HepG2 (cell line): Measurements from ENCODE around the gene POLN. TPM values are rescaled to one million over a fixed set of nuclear protein-coding genes. Genes with fewer than 3 reads are reported as not detected.

Experiments
- BORCS8-MEF2B ChIP-seq: sonication (generic); formaldehyde crosslinking; IDR thresholded peaks from 2 replicates; pipeline ENCODE4 v1.8.0; 2022; ENCODE audit warnings: mild to moderate bottlenecking, missing genetic modification reagents
- CHCHD3 ChIP-seq: sonication (generic); formaldehyde crosslinking; IDR thresholded peaks from 2 replicates; pipeline ENCODE4 v1.8.0; 2022; ENCODE audit warnings: mild to moderate bottlenecking, missing genetic modification reagents, moderate library complexity
- GPN1 ChIP-seq: sonication (generic); formaldehyde crosslinking; IDR thresholded peaks from 2 replicates; pipeline ENCODE4 v1.5.1; 2020; ENCODE audit warnings: missing genetic modification reagents, borderline replicate concordance
- GTF2F1 ChIP-seq: fragments of 150-350 bp; IDR thresholded peaks from 2 replicates; pipeline ENCODE4 v1.6.1; 2014; ENCODE audit warnings: low read length
- KLF6 ChIP-seq: IDR thresholded peaks from 2 replicates; pipeline ENCODE4 v1.8.0; 2016; ENCODE audit warnings: missing biosample characterization, missing genetic modification reagents
- POLR2AphosphoS5 ChIP-seq: IDR thresholded peaks from 2 replicates; pipeline ENCODE4 v1.6.1; 2012; ENCODE audit warnings: low read depth, low read length
- SOX6 ChIP-seq, 2 experiments: fragments of 450-650 bp in 1 of 2; sonication (generic) in 1 of 2; formaldehyde crosslinking in 1 of 2; IDR thresholded peaks; 2 replicates each; pipeline versions ENCODE4 v1.4.0 to v1.6.1; 2017 to 2020; ENCODE audit warnings: antibody characterized with exemption in 1 of 2, mild to moderate bottlenecking in 1 of 2, missing genetic modification reagents in 1 of 2
- SRF ChIP-seq: IDR thresholded peaks from 2 replicates; pipeline ENCODE4 v1.6.1; 2011; ENCODE audit warnings: mild to moderate bottlenecking, low read depth, low read length, moderate library complexity
- ZEB1 ChIP-seq: IDR thresholded peaks from 2 replicates; pipeline ENCODE4 v1.6.1; 2012; ENCODE audit warnings: mild to moderate bottlenecking, low read depth, inconsistent platforms; ENCODE audit not compliant: insufficient replicate concordance
- ZNF296 ChIP-seq: sonication (generic); formaldehyde crosslinking; conservative IDR thresholded peaks from 2 replicates; pipeline ENCODE4 v1.5.0; 2020; ENCODE audit warnings: mild to moderate bottlenecking, missing genetic modification reagents
- ZNF556 ChIP-seq: sonication (generic); formaldehyde crosslinking; IDR thresholded peaks from 2 replicates; pipeline ENCODE4 v1.4.0; 2020; ENCODE audit warnings: mild to moderate bottlenecking, missing genetic modification reagents, borderline replicate concordance
- ZNF792 ChIP-seq: IDR thresholded peaks from 2 replicates; pipeline ENCODE4 v1.6.1; 2016
- ZSCAN12 ChIP-seq: sonication (generic); formaldehyde crosslinking; IDR thresholded peaks from 2 replicates; pipeline ENCODE4 v1.9.0; 2021; ENCODE audit warnings: mild to moderate bottlenecking, missing genetic modification reagents
- ZSCAN30 ChIP-seq: sonication (generic); formaldehyde crosslinking; IDR thresholded peaks from 2 replicates; pipeline ENCODE4 v1.5.0; 2020; ENCODE audit warnings: mild to moderate bottlenecking, missing genetic modification reagents
- polyA plus RNA-seq, 8 experiments: library from polyadenylated mRNA; depleted of rRNA in 3 of 8; stranded (reverse) in 7 of 8; unstranded in 1 of 8; fragments of >200 nt; fragmentation: Illumina TruSeq in 4 of 8; extraction: Trizol in 4 of 8; gene quantifications; 2 replicates each; pipeline versions ENCODE4 v1.2.1 to v1.2.3, GENCODE V29; 2011 to 2016; ENCODE audit warnings: low read depth in 4 of 8, missing spikeins in 1 of 8, mixed read lengths in 1 of 8; ENCODE audit not compliant: insufficient read depth in 1 of 8
- total RNA-seq, 5 experiments: library from RNA; depleted of rRNA; stranded (reverse); fragments of >200 nt; fragmentation: Illumina TruSeq; extraction: Trizol; gene quantifications; 2 replicates each; pipeline ENCODE4 v1.2.3, GENCODE V29; 2016; ENCODE audit warnings: low read depth in 1 of 5
- TF ChIP-seq, protein P1 (sequence below): sonication (generic); formaldehyde crosslinking; IDR thresholded peaks from 2 replicates; pipeline ENCODE4 v1.4.0; 2020; ENCODE audit warnings: missing genetic modification reagents
- TF ChIP-seq, protein P2 (sequence below): IDR thresholded peaks from 2 replicates; pipeline ENCODE4 v1.6.1; 2016; ENCODE audit warnings: mild to moderate bottlenecking, missing biosample characterization, missing genetic modification reagents
- TF ChIP-seq, protein P3 (sequence below): sonication (generic); formaldehyde crosslinking; IDR thresholded peaks from 2 replicates; pipeline ENCODE4 v1.5.0; 2020; ENCODE audit warnings: missing genetic modification reagents
- TF ChIP-seq, protein P4 (sequence below): sonication (generic); formaldehyde crosslinking; IDR thresholded peaks from 2 replicates; pipeline ENCODE4 v1.4.0; 2020; ENCODE audit warnings: missing genetic modification reagents
- TF ChIP-seq, protein P5 (sequence below): sonication (generic); formaldehyde crosslinking; conservative IDR thresholded peaks from 2 replicates; pipeline ENCODE4 v1.4.0; 2020; ENCODE audit warnings: missing genetic modification reagents

The POLN gene
- total and polyA plus RNA-seq, 2 of the 13 experiments (the other 11 are each of a cell fraction or from before 2014, with no cell fraction given), result 0.93 to 1.5 TPM

DNA sequence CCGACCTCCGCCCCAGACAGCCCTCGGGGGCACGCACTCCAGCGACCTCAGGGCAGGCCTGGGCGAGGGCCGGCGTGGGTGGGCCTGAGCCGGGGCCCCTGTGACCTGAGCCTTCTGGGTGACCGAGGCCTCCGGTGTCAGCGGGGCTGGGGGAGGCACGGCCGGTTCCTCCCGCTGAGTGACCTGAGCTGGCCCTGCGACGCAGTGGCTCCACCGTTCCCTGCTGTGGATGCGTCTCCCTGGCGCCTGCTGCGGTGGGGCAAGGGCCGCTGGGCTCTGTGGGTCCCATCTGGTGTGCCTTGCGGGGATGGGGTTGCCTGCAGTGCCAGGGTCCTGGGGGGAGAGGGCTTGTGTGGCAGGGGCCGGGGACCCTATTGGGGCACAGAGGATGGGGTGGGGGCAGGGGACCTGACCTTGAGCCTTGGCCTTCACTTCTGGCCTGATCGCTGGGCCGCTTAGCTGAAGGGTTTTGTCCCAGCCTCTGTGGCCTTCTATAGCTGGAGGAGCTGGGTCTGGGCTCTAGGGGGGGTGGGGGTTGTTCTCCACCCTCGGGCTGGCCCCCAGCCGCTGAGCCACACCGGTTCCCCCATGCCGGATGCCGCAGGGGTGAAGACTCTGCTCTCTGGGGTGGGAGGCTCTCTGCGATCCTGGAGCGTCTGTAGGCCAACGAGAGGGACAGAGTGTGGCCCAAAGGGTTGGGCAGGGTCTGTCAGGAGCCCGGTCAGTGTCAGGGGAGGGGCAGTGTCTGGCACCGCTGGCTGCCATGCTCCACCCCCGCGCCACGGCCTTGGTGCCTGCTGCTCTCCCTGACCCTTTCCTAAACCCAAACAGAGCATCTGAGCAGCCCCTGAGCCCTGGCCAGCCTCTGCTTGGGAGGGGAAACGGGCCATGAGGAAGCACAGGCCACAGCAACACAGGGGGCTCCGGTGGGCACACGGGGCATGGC lies 180.5 kb downstream of the POLN start (continued):
- TF ChIP-seq, protein P1, sequence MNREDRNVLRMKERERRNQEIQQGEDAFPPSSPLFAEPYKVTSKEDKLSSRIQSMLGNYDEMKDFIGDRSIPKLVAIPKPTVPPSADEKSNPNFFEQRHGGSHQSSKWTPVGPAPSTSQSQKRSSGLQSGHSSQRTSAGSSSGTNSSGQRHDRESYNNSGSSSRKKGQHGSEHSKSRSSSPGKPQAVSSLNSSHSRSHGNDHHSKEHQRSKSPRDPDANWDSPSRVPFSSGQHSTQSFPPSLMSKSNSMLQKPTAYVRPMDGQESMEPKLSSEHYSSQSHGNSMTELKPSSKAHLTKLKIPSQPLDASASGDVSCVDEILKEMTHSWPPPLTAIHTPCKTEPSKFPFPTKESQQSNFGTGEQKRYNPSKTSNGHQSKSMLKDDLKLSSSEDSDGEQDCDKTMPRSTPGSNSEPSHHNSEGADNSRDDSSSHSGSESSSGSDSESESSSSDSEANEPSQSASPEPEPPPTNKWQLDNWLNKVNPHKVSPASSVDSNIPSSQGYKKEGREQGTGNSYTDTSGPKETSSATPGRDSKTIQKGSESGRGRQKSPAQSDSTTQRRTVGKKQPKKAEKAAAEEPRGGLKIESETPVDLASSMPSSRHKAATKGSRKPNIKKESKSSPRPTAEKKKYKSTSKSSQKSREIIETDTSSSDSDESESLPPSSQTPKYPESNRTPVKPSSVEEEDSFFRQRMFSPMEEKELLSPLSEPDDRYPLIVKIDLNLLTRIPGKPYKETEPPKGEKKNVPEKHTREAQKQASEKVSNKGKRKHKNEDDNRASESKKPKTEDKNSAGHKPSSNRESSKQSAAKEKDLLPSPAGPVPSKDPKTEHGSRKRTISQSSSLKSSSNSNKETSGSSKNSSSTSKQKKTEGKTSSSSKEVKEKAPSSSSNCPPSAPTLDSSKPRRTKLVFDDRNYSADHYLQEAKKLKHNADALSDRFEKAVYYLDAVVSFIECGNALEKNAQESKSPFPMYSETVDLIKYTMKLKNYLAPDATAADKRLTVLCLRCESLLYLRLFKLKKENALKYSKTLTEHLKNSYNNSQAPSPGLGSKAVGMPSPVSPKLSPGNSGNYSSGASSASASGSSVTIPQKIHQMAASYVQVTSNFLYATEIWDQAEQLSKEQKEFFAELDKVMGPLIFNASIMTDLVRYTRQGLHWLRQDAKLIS (CRISPR knock-in tag), result no peak
- TF ChIP-seq ZSCAN30 (CRISPR knock-in tag) (no peak), POLR2AphosphoS5 (no peak), ZNF556 (CRISPR knock-in tag) (no peak), GPN1 (no peak), ZEB1 (no peak), SRF (no peak), GTF2F1 (no peak), CHCHD3 (CRISPR knock-in tag) (no peak), ZNF792 (CRISPR knock-in tag) (no peak), SOX6 (IDR thresholded peaks at IDR 0.05) (no peak), SOX6 (CRISPR knock-in tag; IDR thresholded peaks at IDR 0.05) (0 out of 2 replicates have a peak, but pooled peaks have one; percentile 17), ZSCAN12 (CRISPR knock-in tag) (no peak), KLF6 (no peak), BORCS8-MEF2B (CRISPR knock-in tag) (0 out of 2 replicates have a peak, but pooled peaks have one; percentile 21), ZNF296 (CRISPR knock-in tag) (peak; percentile 64; the same call in 1 of the 2 replicates)
- TF ChIP-seq, protein P2, sequence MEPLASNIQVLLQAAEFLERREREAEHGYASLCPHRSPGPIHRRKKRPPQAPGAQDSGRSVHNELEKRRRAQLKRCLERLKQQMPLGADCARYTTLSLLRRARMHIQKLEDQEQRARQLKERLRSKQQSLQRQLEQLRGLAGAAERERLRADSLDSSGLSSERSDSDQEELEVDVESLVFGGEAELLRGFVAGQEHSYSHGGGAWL (CRISPR knock-in tag), result no peak
- TF ChIP-seq, protein P3, sequence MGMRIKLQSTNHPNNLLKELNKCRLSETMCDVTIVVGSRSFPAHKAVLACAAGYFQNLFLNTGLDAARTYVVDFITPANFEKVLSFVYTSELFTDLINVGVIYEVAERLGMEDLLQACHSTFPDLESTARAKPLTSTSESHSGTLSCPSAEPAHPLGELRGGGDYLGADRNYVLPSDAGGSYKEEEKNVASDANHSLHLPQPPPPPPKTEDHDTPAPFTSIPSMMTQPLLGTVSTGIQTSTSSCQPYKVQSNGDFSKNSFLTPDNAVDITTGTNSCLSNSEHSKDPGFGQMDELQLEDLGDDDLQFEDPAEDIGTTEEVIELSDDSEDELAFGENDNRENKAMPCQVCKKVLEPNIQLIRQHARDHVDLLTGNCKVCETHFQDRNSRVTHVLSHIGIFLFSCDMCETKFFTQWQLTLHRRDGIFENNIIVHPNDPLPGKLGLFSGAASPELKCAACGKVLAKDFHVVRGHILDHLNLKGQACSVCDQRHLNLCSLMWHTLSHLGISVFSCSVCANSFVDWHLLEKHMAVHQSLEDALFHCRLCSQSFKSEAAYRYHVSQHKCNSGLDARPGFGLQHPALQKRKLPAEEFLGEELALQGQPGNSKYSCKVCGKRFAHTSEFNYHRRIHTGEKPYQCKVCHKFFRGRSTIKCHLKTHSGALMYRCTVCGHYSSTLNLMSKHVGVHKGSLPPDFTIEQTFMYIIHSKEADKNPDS (CRISPR knock-in tag), result no peak
- TF ChIP-seq, protein P4, sequence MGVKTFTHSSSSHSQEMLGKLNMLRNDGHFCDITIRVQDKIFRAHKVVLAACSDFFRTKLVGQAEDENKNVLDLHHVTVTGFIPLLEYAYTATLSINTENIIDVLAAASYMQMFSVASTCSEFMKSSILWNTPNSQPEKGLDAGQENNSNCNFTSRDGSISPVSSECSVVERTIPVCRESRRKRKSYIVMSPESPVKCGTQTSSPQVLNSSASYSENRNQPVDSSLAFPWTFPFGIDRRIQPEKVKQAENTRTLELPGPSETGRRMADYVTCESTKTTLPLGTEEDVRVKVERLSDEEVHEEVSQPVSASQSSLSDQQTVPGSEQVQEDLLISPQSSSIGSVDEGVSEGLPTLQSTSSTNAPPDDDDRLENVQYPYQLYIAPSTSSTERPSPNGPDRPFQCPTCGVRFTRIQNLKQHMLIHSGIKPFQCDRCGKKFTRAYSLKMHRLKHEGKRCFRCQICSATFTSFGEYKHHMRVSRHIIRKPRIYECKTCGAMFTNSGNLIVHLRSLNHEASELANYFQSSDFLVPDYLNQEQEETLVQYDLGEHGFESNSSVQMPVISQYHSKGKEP (CRISPR knock-in tag), result no peak
- TF ChIP-seq, protein P5, sequence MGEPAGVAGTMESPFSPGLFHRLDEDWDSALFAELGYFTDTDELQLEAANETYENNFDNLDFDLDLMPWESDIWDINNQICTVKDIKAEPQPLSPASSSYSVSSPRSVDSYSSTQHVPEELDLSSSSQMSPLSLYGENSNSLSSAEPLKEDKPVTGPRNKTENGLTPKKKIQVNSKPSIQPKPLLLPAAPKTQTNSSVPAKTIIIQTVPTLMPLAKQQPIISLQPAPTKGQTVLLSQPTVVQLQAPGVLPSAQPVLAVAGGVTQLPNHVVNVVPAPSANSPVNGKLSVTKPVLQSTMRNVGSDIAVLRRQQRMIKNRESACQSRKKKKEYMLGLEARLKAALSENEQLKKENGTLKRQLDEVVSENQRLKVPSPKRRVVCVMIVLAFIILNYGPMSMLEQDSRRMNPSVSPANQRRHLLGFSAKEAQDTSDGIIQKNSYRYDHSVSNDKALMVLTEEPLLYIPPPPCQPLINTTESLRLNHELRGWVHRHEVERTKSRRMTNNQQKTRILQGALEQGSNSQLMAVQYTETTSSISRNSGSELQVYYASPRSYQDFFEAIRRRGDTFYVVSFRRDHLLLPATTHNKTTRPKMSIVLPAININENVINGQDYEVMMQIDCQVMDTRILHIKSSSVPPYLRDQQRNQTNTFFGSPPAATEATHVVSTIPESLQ (CRISPR knock-in tag), result no peak
